TTC549 (cell line): ENCODE results near the gene SLC25A31.

Experiments used
- FAIRE-seq: peaks from 2 replicates; lab custom pipeline; 2012; peaks lifted over from hg19 to GRCh38; lab: Jason Lieb, UNC

SLC25A31 gene

DNA sequence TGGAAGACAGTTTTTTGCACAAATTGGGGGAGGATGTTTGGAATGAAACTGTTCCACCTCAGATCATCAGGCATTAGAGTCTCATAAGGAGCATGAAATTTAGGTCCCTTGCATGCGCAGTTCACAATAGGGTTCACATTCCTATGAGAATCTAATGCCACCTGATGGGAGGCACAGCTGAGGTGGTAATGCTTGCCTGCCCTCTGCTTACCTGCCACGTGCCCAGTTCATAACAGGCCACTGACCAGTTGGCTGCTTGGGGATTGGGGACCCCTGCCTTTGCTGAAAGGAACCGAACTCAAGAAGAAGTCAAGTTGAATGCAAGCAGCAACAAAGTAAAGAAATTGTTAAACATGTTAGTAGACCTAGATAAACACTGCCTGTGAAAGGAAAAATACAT, 47.3 kb downstream of the SLC25A31 start:
- no peak for FAIRE-seq

- no peak for FAIRE-seq
These were observed 47.9 kb downstream of the SLC25A31 start for GRCh38 chr4:127778102-127778501.

DNA sequence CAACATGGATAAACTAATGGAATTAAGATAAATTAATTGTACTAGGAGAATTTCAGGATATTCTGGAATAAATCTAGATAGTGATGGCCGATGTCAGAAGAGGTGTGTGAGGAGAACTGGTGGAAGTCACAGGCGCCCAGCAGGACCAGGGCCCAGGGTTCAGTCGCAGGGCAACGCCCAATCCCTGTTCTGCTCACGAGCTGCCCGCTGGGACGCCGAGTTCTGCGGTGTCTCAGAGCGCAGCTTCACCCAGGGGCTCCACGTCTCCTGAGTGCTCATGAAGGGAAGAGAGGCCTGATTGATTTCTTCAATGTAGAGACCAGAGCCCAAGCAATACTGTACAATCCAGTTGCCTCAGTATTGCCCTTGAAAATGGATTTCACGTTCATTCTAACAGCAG, 50.4 kb downstream of the SLC25A31 start:
- no peak for FAIRE-seq

DNA sequence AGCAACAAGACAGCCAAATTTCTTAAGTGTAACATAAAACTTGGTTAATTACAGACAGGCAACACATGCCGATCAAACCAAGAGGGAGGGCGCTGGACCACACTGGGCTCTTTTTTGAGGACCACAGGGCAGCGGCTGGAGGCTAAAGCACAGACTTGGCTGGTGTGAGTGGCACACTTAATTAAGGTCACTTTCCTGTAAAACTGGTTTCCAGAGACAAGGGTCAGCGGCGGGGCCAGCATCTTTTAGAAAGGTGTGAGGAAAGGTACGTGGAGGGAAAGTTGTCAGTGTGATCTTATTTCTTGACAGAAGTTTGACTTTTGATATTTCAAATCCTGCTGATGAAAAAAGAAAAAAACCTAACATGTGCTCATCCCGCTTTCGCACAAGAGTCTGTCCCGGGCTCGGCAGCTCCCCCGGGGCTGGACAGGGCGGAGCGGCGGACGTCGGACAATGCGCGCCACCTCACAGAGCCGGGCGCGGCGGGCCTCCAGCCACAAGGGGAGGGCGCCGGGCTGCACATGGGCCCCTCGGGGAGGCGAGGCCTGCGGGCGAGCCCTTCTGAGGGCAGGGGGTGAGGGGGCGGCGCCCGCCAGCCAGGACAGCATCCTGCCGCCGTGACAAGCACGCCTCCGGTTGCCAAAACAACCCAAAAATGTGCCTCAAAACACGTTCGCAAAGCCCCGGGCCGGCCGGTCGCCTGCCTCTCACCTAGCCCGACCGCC, 51.3 kb downstream of the SLC25A31 start:
- FAIRE-seq = no peak

DNA sequence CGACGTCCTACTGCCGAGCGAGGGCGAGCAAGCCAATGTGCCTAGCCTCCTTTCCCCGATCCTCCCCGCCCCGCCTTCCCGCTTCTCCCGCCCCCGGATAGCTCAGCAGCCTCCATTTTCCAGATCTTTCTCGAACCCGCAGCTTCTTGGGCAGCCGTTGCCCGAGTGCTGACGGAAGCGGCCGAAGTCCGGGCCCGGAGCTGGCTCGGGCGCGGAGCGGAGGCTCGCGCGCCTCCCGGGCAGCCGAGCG, 51.8 kb downstream of the SLC25A31 start:
- no peak for FAIRE-seq

- no peak for FAIRE-seq
These were observed 52.2 kb downstream of the SLC25A31 start, which contains the start of gene HSPA4L for GRCh38 chr4:127782275-127783025. Gene HSPA4L, plus strand, starts transcription at chr4:127782322. Its CDS starts 229 bp downstream, at chr4:127782551.

- no peak for FAIRE-seq
These were observed 53.0 kb downstream of the SLC25A31 start for GRCh38 chr4:127783026-127783769.

GRCh38 chr4:127783955-127784770, 54.0 kb downstream of the SLC25A31 start:
- no peak for FAIRE-seq

DNA sequence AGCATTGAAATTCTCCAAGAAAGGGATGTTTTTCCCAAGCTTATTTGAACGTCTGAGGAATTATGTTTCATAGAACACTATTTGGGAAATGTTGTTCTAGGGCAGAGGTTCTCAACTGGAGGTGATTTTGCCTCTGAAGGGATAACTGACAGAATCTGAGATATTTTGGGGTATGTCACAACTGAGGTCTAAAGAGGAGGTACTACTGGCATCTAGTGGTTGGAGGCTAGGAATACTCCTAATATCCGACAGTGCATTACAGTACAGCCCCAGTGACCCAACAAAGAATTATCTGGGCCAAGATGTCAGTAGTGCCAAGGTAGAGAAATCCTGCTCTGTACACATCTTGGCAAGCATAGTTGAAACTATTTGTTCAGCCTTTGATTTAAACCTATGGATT, 58.3 kb downstream of the SLC25A31 start:
- no peak for FAIRE-seq

DNA sequence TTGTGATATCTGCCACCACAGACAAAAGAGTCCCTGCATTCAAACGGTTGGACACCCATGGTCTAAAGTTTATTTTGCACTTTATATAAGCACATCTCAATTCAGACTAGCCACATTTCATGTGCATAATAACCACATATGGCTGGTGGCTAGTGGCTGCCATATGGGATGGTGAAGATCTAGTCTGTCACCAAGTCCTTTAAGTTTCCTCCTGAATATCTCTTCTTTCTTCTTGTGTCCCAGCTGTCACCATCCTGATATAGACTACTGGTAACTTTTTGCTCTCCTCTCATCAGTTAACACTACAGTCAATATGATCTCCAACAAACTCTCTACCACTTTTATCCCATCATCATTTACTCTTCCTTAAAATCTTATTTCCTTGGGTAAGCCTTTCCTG, 61.2 kb downstream of the SLC25A31 start:
- FAIRE-seq = no peak

GRCh38 chr4:127793528-127793927, 63.3 kb downstream of the SLC25A31 start:
- no peak for FAIRE-seq

GRCh38 chr4:127799711-127800110, 69.5 kb downstream of the SLC25A31 start:
- FAIRE-seq = no peak

GRCh38 chr4:127809173-127809800, 79.1 kb downstream of the SLC25A31 start:
- no peak for FAIRE-seq

DNA sequence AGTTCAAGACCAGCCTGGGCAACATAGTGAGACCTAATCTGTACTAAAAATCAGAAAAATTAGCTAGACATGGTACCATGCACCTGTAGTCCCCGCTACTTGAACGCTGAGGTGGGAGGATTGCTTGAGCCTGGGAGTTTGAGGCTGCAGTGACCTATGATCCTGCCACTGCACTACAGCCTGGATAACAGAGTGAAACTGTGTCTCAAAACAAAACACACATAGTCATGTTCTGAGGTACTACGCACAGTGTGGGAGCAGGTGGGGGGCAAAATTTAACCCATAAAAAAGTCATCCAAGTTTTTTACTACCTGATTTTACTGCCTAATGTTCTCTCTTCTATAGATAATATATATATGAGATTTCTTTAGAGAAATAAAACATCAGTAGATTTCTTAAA, 80.4 kb downstream of the SLC25A31 start:
- FAIRE-seq = no peak

GRCh38 chr4:127822430-127822829, 92.2 kb downstream of the SLC25A31 start:
- FAIRE-seq = no peak
